ENCODE measurements around the gene DDIAS.

DDIAS gene

DNA sequence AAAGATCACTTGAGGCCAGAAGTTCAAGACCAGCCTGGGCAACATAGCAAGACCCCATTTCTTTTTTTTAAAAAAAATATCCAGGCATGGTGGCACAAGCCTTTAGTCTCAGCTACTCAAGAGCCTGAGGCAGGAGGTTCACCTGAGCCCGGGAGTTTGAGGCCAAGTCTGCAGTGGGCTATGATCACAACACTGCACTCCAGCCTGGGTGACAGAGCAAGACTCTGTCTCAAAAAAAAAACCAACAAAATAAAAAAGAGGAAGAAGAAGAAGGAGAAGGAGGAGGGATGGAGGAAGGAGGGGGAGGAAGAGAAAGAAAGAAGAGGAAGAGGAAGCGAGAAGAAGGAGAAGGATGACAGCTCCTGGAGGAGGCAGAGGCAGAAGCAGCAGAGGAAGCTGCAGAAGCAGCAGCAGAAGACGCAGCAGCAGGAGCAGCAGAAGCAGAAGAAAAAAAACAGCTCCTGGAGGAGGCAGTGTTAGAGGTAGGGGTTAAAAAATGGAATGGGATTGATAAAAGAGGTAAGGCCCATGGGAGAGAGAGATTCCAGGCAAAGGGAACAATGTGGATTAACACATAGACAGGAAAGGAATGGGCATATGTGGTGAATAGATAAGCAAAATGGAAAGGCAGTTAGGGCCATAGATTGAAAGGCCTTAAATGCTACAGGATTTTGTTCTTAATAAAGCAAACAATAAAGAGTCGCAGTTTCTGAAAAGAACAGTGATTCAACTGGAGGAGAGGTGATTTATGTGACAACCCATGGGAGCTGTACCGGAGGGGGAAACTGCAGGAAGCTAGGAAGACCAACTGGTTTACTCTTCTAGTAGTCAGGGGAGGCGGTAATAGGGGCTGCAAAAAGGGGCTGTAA lies 12.2 kb upstream of the DDIAS start:
- no peak overlapping the region for H3K4me3 ChIP-seq (replicated peaks in 1 of 2; ENCODE audit: low read depth in 2 of 2, low read length in 2 of 2)
- no peak for DNase-seq (ENCODE audit: low read depth in 2 of 2)
- TF ChIP-seq, protein P1, sequence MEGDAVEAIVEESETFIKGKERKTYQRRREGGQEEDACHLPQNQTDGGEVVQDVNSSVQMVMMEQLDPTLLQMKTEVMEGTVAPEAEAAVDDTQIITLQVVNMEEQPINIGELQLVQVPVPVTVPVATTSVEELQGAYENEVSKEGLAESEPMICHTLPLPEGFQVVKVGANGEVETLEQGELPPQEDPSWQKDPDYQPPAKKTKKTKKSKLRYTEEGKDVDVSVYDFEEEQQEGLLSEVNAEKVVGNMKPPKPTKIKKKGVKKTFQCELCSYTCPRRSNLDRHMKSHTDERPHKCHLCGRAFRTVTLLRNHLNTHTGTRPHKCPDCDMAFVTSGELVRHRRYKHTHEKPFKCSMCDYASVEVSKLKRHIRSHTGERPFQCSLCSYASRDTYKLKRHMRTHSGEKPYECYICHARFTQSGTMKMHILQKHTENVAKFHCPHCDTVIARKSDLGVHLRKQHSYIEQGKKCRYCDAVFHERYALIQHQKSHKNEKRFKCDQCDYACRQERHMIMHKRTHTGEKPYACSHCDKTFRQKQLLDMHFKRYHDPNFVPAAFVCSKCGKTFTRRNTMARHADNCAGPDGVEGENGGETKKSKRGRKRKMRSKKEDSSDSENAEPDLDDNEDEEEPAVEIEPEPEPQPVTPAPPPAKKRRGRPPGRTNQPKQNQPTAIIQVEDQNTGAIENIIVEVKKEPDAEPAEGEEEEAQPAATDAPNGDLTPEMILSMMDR (IDR thresholded peaks at IDR 0.05; ENCODE audit: low read depth, low read length) = no peak

GRCh38 chr11:82890002-82890341 lies 11.6 kb upstream of the DDIAS start:
- no peak overlapping the region for H3K4me3 ChIP-seq (replicated peaks in 1 of 2; ENCODE audit: low read depth in 2 of 2, low read length in 2 of 2)
- TF ChIP-seq, protein P1 (IDR thresholded peaks at IDR 0.05; ENCODE audit: low read depth, low read length) = no peak
- DNase-seq (ENCODE audit: low read depth in 2 of 2) = no peak

- H3K4me3 ChIP-seq (replicated peaks in 1 of 2; ENCODE audit: low read depth in 2 of 2, low read length in 2 of 2) = no peak overlapping the region
- no peak for DNase-seq (ENCODE audit: low read depth in 2 of 2)
- TF ChIP-seq, protein P1 (IDR thresholded peaks at IDR 0.05; ENCODE audit: low read depth, low read length) = no peak
These were observed 10.6 kb upstream of the DDIAS start for GRCh38 chr11:82890936-82891335.

GRCh38 chr11:82892611-82893169 lies 8.8 kb upstream of the DDIAS start:
- TF ChIP-seq, protein P1 (IDR thresholded peaks at IDR 0.05; ENCODE audit: low read depth, low read length) = no peak
- no peak for DNase-seq (ENCODE audit: low read depth in 2 of 2)
- H3K4me3 ChIP-seq (replicated peaks in 1 of 2; ENCODE audit: low read depth in 2 of 2, low read length in 2 of 2) = no peak overlapping the region

GRCh38 chr11:82895437-82896091 lies 6.0 kb upstream of the DDIAS start:
- DNase-seq (ENCODE audit: low read depth in 2 of 2) = no peak
- no peak overlapping the region for H3K4me3 ChIP-seq (replicated peaks in 1 of 2; ENCODE audit: low read depth in 2 of 2, low read length in 2 of 2)
- TF ChIP-seq, protein P1 (IDR thresholded peaks at IDR 0.05; ENCODE audit: low read depth, low read length) = no peak

DNA sequence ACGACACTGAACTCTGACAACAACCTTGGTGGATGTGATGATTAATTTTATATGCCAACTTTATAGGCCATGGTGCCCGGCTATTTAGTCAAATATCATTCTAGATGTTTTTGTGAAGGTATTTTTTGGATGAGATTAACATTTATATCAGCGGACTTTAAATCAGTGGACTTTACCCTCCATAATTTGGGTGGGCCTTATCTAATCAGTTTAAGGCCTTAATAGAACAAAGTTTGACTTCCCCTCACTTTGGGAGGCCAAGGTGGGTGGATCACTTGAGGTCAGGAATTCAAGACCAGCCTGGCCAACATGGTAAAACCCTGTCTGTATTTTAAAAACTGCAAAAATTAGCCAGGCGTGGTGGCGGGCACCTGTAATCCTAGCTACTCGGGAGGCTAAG lies 5.4 kb upstream of the DDIAS start:
- DNase-seq (ENCODE audit: low read depth in 2 of 2) = no peak
- TF ChIP-seq, protein P1 (IDR thresholded peaks at IDR 0.05; ENCODE audit: low read depth, low read length) = no peak
- H3K4me3 ChIP-seq (replicated peaks in 1 of 2; ENCODE audit: low read depth in 2 of 2, low read length in 2 of 2) = no peak overlapping the region

Measured in cardiac fibroblast (primary cell).